SKM-1 (cell line): Measurements from ENCODE around the gene KCNJ13.
"Not testable (repeated sequence)": the region's sequence is repeated elsewhere in the genome, so short reads cannot be mapped to it uniquely, and the experiment has no call there.

Experiments used
- DNase-seq: peaks from one replicate; lab custom pipeline; 2025; ENCODE audit not compliant: unreplicated experiment; lab: John Stamatoyannopoulos, UW

Gene KCNJ13

DNA sequence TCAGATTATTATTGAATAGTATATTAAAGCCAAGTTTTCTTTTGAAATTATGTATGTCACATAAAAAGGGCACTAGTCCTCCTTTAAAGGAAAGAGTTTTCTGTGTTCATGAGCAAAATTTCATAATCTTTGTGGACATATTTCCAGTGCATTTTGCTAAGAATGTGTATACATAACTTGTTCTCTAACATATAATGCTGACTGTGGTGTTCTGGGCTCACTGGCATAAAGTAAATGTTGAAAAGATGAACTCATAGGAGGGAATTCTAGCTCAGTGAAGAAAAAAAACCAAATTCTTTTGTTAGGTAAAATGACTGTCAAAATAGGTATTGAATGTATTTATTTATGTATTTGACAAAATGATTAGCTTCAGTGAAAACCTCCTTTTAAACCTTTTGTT lies 6.2 kb downstream of the KCNJ13 start:
- no peak for DNase-seq

DNA sequence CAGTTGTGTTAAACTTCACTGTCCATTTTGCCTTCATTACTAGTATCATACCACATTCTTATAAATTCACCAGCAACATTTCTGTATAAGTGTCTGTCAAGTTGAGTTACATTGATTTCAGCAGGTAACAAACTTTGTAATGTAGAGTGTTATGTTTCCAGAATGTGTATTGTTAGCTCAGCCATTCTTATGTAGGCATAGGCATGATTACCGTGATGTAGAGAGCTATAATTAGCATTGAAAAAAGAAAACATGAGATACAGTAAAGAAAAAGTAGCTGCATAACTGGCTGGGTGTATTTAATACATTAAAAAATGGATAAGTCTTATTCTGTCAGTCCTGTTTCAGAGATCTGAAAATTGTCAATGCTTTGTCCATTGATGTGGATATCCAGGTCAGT lies 8.5 kb downstream of the KCNJ13 start:
- no peak for DNase-seq

DNA sequence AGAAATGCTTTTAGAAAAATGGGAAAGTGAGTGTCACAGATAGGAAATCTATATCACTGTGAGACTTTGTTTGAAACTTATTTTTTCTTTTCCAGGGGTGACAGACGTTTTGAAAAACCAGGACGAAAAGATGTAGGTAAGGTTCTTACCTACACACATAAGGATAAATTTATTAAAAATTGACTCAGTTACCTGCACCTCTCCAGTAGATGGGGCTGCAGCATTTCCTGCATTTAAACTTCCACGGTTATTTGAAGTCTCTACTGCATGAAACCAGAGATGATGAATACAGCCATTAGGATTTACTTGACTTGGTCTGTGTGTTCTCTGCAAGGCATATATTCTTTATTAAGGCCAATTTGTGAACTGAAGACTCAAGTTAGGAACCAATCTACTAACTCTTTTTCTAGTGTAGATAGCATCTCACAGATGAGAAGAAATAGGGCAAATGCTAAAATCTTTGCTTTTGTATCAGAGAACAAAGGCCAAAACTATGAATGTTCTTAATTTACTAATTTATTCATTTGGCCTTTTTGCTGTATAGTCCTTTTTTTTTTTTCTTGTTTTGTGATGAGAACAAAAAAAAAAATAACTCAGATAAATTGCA lies 15.0 kb downstream of the KCNJ13 start:
- DNase-seq, result no peak

DNA sequence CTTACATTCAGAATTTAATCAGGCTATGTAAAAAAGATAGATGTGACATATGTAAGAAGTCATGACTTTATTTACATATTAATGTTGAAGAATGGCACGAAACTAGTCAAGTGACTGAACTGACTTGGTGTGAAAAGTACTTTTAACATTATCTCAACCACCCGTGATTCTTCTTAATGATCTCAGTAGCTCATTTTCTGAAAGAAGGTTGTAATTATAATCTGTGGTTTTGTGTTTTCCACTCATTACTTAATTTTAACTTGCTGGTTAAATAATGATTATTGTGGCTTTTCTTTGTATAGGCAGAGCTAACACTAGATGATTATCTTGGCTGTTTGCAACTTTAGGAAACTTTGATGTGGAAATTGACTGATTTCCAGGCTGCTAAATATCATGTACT lies 18.5 kb downstream of the KCNJ13 start:
- DNase-seq, result no peak

DNA sequence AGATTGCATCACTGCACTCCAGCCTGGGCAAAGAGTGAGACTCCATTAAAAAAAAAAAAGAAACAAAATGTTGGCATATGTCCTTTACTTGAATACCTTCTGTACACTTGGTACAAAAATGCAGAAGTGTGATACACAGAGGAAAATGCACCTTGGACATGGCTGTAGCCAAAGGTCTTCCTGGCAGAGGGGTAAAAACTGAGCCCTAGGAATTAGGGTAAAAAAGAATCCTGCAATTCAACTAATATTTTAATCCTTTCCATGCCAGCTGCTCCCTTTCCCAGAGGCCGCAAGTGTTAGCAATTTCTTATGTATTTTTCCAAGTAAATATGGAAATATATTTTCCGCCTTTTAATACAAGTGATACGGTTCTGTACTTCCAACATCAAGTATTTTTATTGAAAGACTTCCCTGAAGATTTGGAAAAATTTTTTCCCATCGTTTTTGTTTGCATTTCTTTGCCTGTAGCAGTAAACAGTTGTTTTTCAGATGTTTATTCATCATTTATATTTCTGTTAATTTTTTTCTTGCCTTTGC lies 26.2 kb downstream of the KCNJ13 start:
- no peak for DNase-seq

DNA sequence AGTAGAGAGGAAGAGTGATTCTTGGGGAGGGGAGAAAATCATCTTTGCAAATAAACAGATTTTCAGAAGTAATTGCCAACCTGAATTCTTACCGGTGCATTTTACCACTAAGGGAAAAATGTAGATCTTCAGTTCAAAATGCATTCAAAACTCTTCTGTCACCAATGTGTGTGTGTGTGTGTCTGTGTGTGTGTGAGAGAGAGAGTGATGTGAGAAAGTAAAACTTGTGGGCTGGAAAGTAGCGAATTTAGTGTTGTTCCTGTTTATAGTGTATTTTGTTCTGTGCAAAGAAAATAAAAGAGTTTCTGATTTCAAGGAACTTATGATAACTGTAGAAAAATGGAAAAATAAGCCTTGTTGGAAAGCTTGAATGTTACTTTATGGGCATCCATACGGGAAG lies 27.0 kb downstream of the KCNJ13 start:
- no peak for DNase-seq

DNA sequence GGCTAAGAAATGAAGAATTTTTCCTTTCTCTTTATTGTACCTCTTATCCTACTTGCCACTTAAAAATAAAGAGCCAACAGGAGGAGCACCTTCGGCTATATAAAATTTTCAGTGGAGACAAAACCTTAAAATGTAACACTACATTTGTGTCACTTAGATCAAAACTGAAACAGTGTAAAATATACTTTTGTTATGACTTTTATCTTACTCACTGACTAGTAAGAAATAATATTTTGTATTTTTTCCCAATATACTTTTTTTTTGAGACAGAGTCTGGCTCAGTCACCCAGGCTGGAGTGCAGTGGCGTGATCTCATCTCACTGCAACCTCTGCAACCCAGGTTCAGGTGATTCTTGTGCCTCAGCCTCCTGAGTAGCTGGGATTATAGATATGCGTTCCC lies 28.3 kb downstream of the KCNJ13 start:
- DNase-seq, result no peak

DNA sequence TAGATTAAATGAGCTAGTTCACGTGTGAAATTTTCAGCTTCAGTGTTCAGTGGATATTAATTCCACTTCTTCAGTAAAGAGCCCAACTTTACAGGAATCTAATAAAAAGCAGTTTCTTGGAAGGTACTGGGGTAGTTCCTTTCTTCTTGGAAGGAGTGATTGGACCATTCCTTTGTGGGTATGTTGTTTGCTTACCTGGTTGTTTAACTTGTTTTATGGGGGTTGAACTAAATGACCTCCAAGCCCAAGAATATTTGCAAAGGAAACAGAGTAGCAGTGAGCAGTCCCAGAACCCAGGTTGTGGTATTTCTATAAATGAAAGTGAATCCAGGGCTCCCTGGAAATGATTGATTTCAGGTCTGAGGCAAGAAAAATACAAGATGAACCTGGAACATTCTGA lies 31.4 kb downstream of the KCNJ13 start:
- no peak for DNase-seq

DNA sequence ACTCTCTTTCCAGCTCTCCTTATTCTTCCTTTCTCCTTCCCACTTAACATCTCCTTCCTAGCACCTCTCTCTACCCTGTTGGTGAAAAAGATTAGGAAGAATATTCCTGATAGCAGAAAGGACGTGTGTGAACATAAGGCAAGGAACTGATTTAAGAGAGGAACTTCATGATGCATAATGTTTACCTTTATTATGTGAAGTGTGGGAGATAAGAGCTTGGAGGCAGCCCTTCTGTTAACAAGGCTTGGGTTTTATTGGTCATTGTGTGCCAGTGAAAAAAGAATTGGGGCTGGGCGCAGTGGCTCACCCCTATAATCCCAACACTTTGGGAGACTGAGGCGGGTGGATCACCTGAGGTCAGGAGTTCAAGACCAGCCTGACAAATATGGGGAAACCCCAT lies 34.4 kb downstream of the KCNJ13 start:
- DNase-seq, result no peak

DNA sequence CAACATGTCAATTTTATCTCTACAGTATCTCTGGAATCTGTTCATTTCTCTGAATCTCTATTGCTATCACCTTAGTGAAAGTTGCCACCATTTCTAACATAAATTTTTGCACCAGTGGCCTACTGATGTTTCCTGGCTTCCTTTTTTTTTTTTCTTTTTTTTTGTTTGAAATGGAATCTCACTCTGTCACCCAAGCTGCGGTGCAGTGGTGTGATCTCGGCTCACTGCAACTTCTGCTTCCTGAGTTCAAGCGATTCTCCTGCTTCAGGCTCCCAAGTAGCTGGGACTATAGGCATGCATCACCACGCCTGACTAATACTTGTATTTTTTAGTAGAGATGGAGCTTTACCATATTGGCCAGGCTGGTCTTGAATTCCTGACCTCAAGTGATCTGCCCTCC lies 35.1 kb downstream of the KCNJ13 start:
- DNase-seq, result no peak

DNA sequence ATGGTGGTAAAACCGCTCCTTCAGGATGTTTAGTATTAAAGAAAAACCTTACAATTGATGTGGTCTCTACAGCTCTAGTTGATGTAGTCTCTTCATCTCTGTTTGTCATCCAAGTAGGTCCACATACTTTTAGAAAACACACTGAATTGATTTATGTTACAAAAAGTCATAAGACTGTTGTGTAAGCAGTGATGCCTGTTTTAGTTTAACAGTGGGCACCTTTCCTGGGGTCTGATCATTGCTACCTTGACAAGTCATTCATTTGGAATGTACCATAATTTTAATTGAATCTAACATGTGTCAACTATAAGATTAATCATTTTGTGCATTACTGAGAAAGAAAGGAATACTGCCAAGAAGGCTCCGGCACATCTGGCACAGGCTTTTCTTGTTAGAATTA lies 44.9 kb downstream of the KCNJ13 start:
- no peak for DNase-seq

DNA sequence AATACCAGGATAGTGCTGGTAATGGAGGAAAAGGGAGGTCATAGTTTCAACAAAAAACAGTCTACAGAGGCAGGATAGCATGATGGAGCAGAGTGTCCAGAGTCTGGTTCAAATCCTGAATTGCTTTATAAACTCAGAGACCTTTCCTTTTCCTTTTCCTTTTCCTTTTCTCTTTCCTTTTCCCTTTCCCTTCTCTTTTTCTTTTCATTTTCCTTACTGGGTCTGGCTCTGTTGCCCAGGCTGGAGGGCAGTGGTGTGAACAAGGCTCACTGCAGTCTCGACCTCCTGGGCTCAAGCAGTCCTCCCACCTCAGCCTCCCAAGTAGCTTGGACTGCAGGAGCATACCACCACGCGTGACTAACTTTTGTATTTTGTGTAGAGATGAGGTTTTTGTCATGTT lies 47.6 kb downstream of the KCNJ13 start:
- DNase-seq, result no peak

DNA sequence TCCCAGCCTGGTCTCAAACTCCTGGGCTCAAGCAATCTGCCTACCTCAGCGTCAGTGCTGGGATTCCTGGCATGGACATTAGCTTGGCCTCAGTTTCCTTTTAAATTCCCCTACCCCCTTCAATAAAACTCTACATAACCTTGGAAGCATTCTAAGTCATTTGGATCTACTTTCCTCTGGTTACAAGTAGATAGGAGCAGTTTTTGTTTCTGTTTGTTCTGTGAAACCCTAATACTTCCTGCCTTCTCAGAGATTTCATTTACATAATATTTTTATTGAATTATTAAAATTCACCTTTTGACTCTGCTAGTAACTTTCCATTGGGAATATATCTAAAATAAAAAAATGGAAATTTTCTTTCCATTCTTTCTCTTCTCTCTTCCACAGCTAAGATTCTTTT lies 53.3 kb downstream of the KCNJ13 start:
- DNase-seq, result no peak

DNA sequence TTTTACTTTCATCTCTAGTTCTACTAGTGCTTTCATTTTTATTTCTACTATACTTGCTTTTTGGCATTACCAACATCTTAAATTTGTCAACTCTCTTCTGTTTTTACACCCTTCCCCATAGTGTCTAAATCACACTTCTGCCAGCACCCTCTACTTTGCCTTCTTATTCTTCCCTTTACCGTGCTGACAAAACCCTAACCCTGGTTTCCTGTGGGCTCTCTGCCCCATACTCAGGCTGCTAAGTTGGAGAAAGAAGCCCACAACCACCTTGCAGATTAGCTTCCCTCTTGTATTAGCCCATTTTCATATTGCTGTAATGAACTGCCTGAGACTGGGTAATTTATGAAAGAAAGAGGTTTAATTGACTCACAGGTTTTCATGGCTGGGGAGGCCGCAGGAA lies 54.5 kb downstream of the KCNJ13 start:
- no peak for DNase-seq

DNA sequence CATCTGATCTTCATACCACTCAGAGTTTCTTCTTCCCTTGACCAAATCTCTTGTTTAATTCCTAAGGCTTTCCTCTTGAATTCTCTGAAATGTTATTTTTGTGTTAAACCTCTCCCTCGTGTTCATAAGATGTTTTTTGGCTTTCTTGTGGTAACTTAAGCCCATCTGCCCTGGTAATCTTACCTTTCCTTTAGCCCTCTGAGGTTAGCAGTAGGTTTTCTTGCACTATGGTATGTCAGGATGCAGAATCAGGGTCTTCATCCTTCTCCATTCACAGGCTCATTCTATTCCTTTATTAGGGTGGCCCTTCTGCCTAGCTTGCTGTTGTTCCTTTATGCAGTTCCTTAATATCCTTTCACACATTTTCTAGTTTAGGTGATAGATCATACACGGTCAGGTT lies 55.1 kb downstream of the KCNJ13 start:
- no peak for DNase-seq

DNA sequence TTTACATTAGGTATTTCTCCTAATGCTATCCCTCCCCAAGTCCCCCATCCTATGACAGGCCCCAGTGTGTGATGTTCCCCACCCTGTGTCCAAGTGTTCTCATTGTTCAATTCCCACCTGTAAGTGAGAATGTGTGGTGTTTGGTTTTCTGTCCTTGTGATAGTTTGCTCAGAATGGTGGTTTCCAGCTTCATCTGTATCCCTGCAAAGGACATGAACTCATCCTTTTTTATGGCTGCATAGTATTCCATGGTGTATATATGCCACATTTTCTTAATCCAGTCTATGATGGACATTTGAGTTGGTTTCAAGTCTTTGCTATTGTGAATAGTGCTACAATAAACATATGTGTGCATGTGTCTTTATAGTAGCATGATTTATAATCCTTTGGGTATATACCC lies 56.3 kb downstream of the KCNJ13 start:
- not testable (repeated sequence) for DNase-seq
